HepG2 (cell line): ENCODE results near the gene DYNC2I2. TPM values are rescaled to one million over a fixed set of nuclear protein-coding genes. Genes with fewer than 3 reads are reported as not detected.

Experiments
- GATAD1 ChIP-seq: IDR thresholded peaks from 2 replicates; pipeline ENCODE4 v1.6.1; 2016; ENCODE audit warnings: missing genetic modification reagents, missing compliant biosample characterization
- HDAC2 ChIP-seq: sonication (generic); formaldehyde crosslinking; IDR thresholded peaks from 2 replicates; pipeline ENCODE4 v1.4.0; 2020; ENCODE audit warnings: missing genetic modification reagents
- HINFP ChIP-seq: sonication (generic); formaldehyde crosslinking; IDR thresholded peaks from 2 replicates; pipeline ENCODE4 v1.4.0; 2020; ENCODE audit warnings: low read depth, mild to moderate bottlenecking, missing genetic modification reagents
- HIVEP1 ChIP-seq: sonication (generic); formaldehyde crosslinking; IDR thresholded peaks from 2 replicates; pipeline ENCODE4 v1.4.0; 2020; ENCODE audit warnings: mild to moderate bottlenecking, missing genetic modification reagents
- HNRNPH1 ChIP-seq: fragments of 200-400 bp; formaldehyde crosslinking; optimal IDR thresholded peaks from 2 replicates; pipeline ENCODE3; 2017; ENCODE audit warnings: mild to moderate bottlenecking, low read depth, low read length
- HOXA9 ChIP-seq: sonication (generic); formaldehyde crosslinking; IDR thresholded peaks from 2 replicates; pipeline ENCODE4 v1.8.1; 2022; ENCODE audit warnings: missing genetic modification reagents, mild to moderate bottlenecking, moderate library complexity, borderline replicate concordance
- IKZF1 ChIP-seq: fragments of 450-650 bp; IDR thresholded peaks from 2 replicates; pipeline ENCODE4 v1.7.1; 2016
- IRF1 ChIP-seq: sonication (generic); formaldehyde crosslinking; IDR thresholded peaks from 2 replicates; pipeline ENCODE4 v1.4.0; 2020; ENCODE audit warnings: low read depth, mild to moderate bottlenecking, missing genetic modification reagents
- MZF1 ChIP-seq: sonication (generic); formaldehyde crosslinking; IDR thresholded peaks from 2 replicates; pipeline ENCODE4 v1.8.1; 2023; ENCODE audit warnings: mild to moderate bottlenecking, missing genetic modification reagents, borderline replicate concordance
- RBM22 ChIP-seq: fragments of 200-400 bp; formaldehyde crosslinking; optimal IDR thresholded peaks from 2 replicates; pipeline ENCODE3; 2017; ENCODE audit warnings: mild to moderate bottlenecking, low read length, moderate library complexity
- TAF1 ChIP-seq: sonication (generic); formaldehyde crosslinking; IDR thresholded peaks from 2 replicates; pipeline ENCODE4 v1.4.0; 2020; ENCODE audit warnings: missing genetic modification reagents
- ZBTB21 ChIP-seq: sonication (generic); formaldehyde crosslinking; IDR thresholded peaks from 2 replicates; pipeline ENCODE4 v1.4.0; 2020; ENCODE audit warnings: missing genetic modification reagents
- ZFP90 ChIP-seq: sonication (generic); formaldehyde crosslinking; IDR thresholded peaks from 2 replicates; pipeline ENCODE4 v1.8.0; 2022; ENCODE audit warnings: missing genetic modification reagents, mild to moderate bottlenecking, inconsistent platforms, borderline replicate concordance
- ZNF143 ChIP-seq: sonication (generic); formaldehyde crosslinking; IDR thresholded peaks from 2 replicates; pipeline ENCODE4 v1.4.0; 2020; ENCODE audit warnings: missing genetic modification reagents
- ZNF75D ChIP-seq: sonication (generic); formaldehyde crosslinking; IDR thresholded peaks from 2 replicates; pipeline ENCODE4 v1.8.1; 2023; ENCODE audit warnings: missing genetic modification reagents, mild to moderate bottlenecking, borderline replicate concordance
- polyA plus RNA-seq, 8 experiments: library from polyadenylated mRNA; depleted of rRNA in 3 of 8; stranded (reverse) in 7 of 8; unstranded in 1 of 8; fragments of >200 nt; fragmentation: Illumina TruSeq in 4 of 8; extraction: Trizol in 4 of 8; gene quantifications; 2 replicates each; pipeline versions ENCODE4 v1.2.1 to v1.2.3, GENCODE V29; 2011 to 2016; ENCODE audit warnings: low read depth in 4 of 8, missing spikeins in 1 of 8, mixed read lengths in 1 of 8; ENCODE audit not compliant: insufficient read depth in 1 of 8
- total RNA-seq, 5 experiments: library from RNA; depleted of rRNA; stranded (reverse); fragments of >200 nt; fragmentation: Illumina TruSeq; extraction: Trizol; gene quantifications; 2 replicates each; pipeline ENCODE4 v1.2.3, GENCODE V29; 2016; ENCODE audit warnings: low read depth in 1 of 5

DYNC2I2 gene
- total and polyA plus RNA-seq, 2 of the 13 experiments (the other 11 are each of a cell fraction or from before 2014, with no cell fraction given) = 13.7 to 40.2 TPM

- TF ChIP-seq HINFP (CRISPR knock-in tag) (no peak), RBM22 (no peak), ZNF75D (CRISPR knock-in tag) (no peak), TAF1 (peak; percentile 47; the same call in 1 of the 2 replicates), IKZF1 (no peak), MZF1 (CRISPR knock-in tag) (no peak), HDAC2 (no peak; the same call in 1 of the 2 replicates), HOXA9 (CRISPR knock-in tag) (no peak; the same call in 1 of the 2 replicates), ZBTB21 (CRISPR knock-in tag) (no peak), HNRNPH1 (no peak), ZFP90 (CRISPR knock-in tag) (no peak), IRF1 (CRISPR knock-in tag) (no peak), GATAD1 (CRISPR knock-in tag) (no peak), HIVEP1 (0 out of 2 replicates have a peak, but pooled peaks have one; percentile 41), ZNF143 (CRISPR knock-in tag) (no peak)
Measured at GRCh38 chr9:128688501-128689292, 32.0 kb upstream of the DYNC2I2 start, which contains the start of gene SET (continued).
